HEK293 (cell line): Measurements from ENCODE around the gene SBF2.

Experiments
- CTCF ChIA-PET: fragments of 350-600 bp; formaldehyde crosslinking; extraction: SDS; loops from one replicate; lab custom pipeline; 2021; ENCODE audit warnings: antibody characterized with exemption; lab: Yijun Ruan, JAX
- POLR2A ChIA-PET: fragments of 300-600 bp; formaldehyde crosslinking; extraction: SDS; loops from one replicate; lab custom pipeline; 2020; ENCODE audit warnings: antibody characterized with exemption, inconsistent platforms; lab: Yijun Ruan, JAX
- H3K27ac ChIP-seq: fragments of 200-500 bp; sonication (Bioruptor generic); 2 replicates; pipeline ENCODE4 v1.5.1; 2014; ENCODE audit warnings: low read depth, low read length, control low read depth, inconsistent platforms; ENCODE audit errors: extremely low read depth
- H3K36me3 ChIP-seq, 2 experiments: fragments of 200-500 bp in 1 of 2; sonication (Bioruptor generic) in 1 of 2; 1 replicate in 1 of 2; 2 replicates in 1 of 2; pipeline ENCODE4 v1.5.1; 2014 to 2017; ENCODE audit warnings: inconsistent platforms in 2 of 2, low read length in 2 of 2; ENCODE audit not compliant: control insufficient read depth in 2 of 2, insufficient read depth in 1 of 2
- H3K4me1 ChIP-seq: fragments of 200-500 bp; sonication (Bioruptor generic); 2 replicates; pipeline ENCODE4 v1.5.1; 2014; ENCODE audit warnings: mild to moderate bottlenecking, low read length, inconsistent platforms; ENCODE audit not compliant: control insufficient read depth, insufficient read depth
- H3K4me3 ChIP-seq: 2 replicates; pipeline ENCODE4 v1.5.1; 2011; ENCODE audit warnings: low read depth, mild to moderate bottlenecking, control low read depth, low read length, moderate library complexity
- H3K9me3 ChIP-seq: fragments of 200-500 bp; sonication (Bioruptor generic); 2 replicates; pipeline ENCODE4 v1.5.1; 2014; ENCODE audit warnings: low read depth, low read length, inconsistent platforms; ENCODE audit not compliant: control insufficient read depth, insufficient read depth
- BCL11B ChIP-seq: fragments of 450-650 bp; formaldehyde crosslinking; IDR thresholded peaks from 2 replicates; pipeline ENCODE4 v1.5.1; 2016; ENCODE audit warnings: low read depth, missing biosample characterization, missing genetic modification characterization
- GLIS2 ChIP-seq: fragments of 450-650 bp; formaldehyde crosslinking; IDR thresholded peaks from 2 replicates; pipeline ENCODE4 v1.5.1; 2016; ENCODE audit warnings: missing biosample characterization, missing genetic modification characterization
- MEIS1 ChIP-seq: sonication (generic); formaldehyde crosslinking; IDR thresholded peaks from 2 replicates; pipeline ENCODE4 v1.8.1; 2022; ENCODE audit warnings: missing genetic modification reagents, mild to moderate bottlenecking, borderline replicate concordance
- PRDM6 ChIP-seq: fragments of 450-650 bp; formaldehyde crosslinking; IDR thresholded peaks from 2 replicates; pipeline ENCODE4 v1.5.1; 2017; ENCODE audit warnings: missing biosample characterization, missing genetic modification characterization
- RBAK ChIP-seq: fragments of 450-650 bp; formaldehyde crosslinking; IDR thresholded peaks from 2 replicates; pipeline ENCODE4 v1.5.1; 2016; ENCODE audit warnings: missing biosample characterization, missing genetic modification characterization
- YY1 ChIP-seq: fragments of 450-650 bp; formaldehyde crosslinking; IDR thresholded peaks from 2 replicates; pipeline ENCODE4 v1.5.1; 2018; ENCODE audit warnings: missing biosample characterization, missing genetic modification characterization
- ZIC2 ChIP-seq: fragments of 450-650 bp; formaldehyde crosslinking; IDR thresholded peaks from 2 replicates; pipeline ENCODE4 v1.5.1; 2016; ENCODE audit warnings: missing biosample characterization, missing genetic modification characterization
- ZNF138 ChIP-seq: fragments of 450-650 bp; formaldehyde crosslinking; IDR thresholded peaks from 2 replicates; pipeline ENCODE4 v1.5.1; 2016; ENCODE audit warnings: missing biosample characterization, missing genetic modification characterization, borderline replicate concordance
- ZNF202 ChIP-seq: fragments of 450-650 bp; formaldehyde crosslinking; IDR thresholded peaks from 2 replicates; pipeline ENCODE4 v1.5.1; 2016; ENCODE audit warnings: missing biosample characterization, missing genetic modification characterization, borderline replicate concordance
- ZNF239 ChIP-seq: fragments of 450-650 bp; formaldehyde crosslinking; IDR thresholded peaks from 2 replicates; pipeline ENCODE4 v1.5.1; 2016; ENCODE audit warnings: missing biosample characterization, missing genetic modification characterization
- ZNF248 ChIP-seq: fragments of 450-650 bp; formaldehyde crosslinking; IDR thresholded peaks from 2 replicates; pipeline ENCODE4 v1.5.1; 2017; ENCODE audit warnings: missing biosample characterization, missing genetic modification characterization
- ZNF280D ChIP-seq: fragments of 450-650 bp; formaldehyde crosslinking; IDR thresholded peaks from 2 replicates; pipeline ENCODE4 v1.5.1; 2016; ENCODE audit warnings: missing biosample characterization, missing genetic modification characterization
- ZNF311 ChIP-seq: fragments of 450-650 bp; formaldehyde crosslinking; IDR thresholded peaks from 2 replicates; pipeline ENCODE4 v1.5.1; 2017; ENCODE audit warnings: missing biosample characterization, missing genetic modification characterization, borderline replicate concordance
- ZNF335 ChIP-seq: fragments of 450-650 bp; formaldehyde crosslinking; conservative IDR thresholded peaks from 2 replicates; pipeline ENCODE4 v1.5.1; 2016; ENCODE audit warnings: missing biosample characterization, missing genetic modification characterization
- ZNF449 ChIP-seq: fragments of 450-650 bp; formaldehyde crosslinking; IDR thresholded peaks from 2 replicates; pipeline ENCODE4 v1.5.1; 2017; ENCODE audit warnings: missing biosample characterization, mild to moderate bottlenecking, missing genetic modification characterization, moderate library complexity
- ZNF48 ChIP-seq: fragments of 450-650 bp; formaldehyde crosslinking; IDR thresholded peaks from 2 replicates; pipeline ENCODE4 v1.5.1; 2016; ENCODE audit warnings: missing biosample characterization, missing genetic modification characterization
- ZNF501 ChIP-seq: fragments of 450-650 bp; formaldehyde crosslinking; IDR thresholded peaks from 2 replicates; pipeline ENCODE4 v1.5.1; 2016; ENCODE audit warnings: missing biosample characterization, missing genetic modification characterization
- ZNF514 ChIP-seq: fragments of 450-650 bp; formaldehyde crosslinking; IDR thresholded peaks from 2 replicates; pipeline ENCODE4 v1.5.1; 2016; ENCODE audit warnings: missing biosample characterization, missing genetic modification characterization
- ZNF518A ChIP-seq: fragments of 450-650 bp; formaldehyde crosslinking; conservative IDR thresholded peaks from 2 replicates; pipeline ENCODE4 v1.5.1; 2016; ENCODE audit warnings: low read depth, missing biosample characterization, missing genetic modification characterization
- ZNF571 ChIP-seq: fragments of 450-650 bp; formaldehyde crosslinking; IDR thresholded peaks from 2 replicates; pipeline ENCODE4 v1.5.0; 2017; ENCODE audit warnings: missing biosample characterization, missing genetic modification characterization
- ZNF610 ChIP-seq: fragments of 450-650 bp; formaldehyde crosslinking; IDR thresholded peaks from 2 replicates; pipeline ENCODE4 v1.5.1; 2016; ENCODE audit warnings: missing biosample characterization, missing genetic modification characterization, borderline replicate concordance
- ZNF707 ChIP-seq: fragments of 450-650 bp; formaldehyde crosslinking; IDR thresholded peaks from 2 replicates; pipeline ENCODE4 v1.5.1; 2016; ENCODE audit warnings: missing biosample characterization, missing genetic modification characterization
- ZSCAN5A ChIP-seq: fragments of 450-650 bp; formaldehyde crosslinking; IDR thresholded peaks from 2 replicates; pipeline ENCODE4 v1.5.1; 2016; ENCODE audit warnings: missing biosample characterization, missing genetic modification characterization

Gene SBF2

GRCh38 chr11:9762531-9762930 is 531.5 kb downstream of the SBF2 start (continued):
- TF ChIP-seq ZNF518A (tag by site-specific recombination), result no peak
- TF ChIP-seq ZNF239 (tag by site-specific recombination), result no peak
- no peak for TF ChIP-seq ZNF707
- TF ChIP-seq ZNF449, result no peak
- no peak for TF ChIP-seq ZNF335 (tag by site-specific recombination)

- no peaks in the 10 kb centered on the region for H3K9me3 ChIP-seq
- TF ChIP-seq ZIC2 (tag by site-specific recombination) (no peak), MEIS1 (CRISPR knock-in tag) (no peak), GLIS2 (tag by site-specific recombination) (no peak), ZSCAN5A (tag by site-specific recombination) (no peak), ZNF571 (tag by site-specific recombination) (no peak), YY1 (tag by site-specific recombination) (no peak), PRDM6 (tag by site-specific recombination) (no peak), ZNF280D (tag by site-specific recombination) (no peak), ZNF501 (tag by site-specific recombination) (no peak), BCL11B (tag by site-specific recombination) (no peak), ZNF48 (no peak), RBAK (no peak), ZNF248 (no peak), ZNF311 (tag by site-specific recombination) (no peak), ZNF514 (tag by site-specific recombination) (no peak), ZNF239 (tag by site-specific recombination) (no peak), ZNF138 (tag by site-specific recombination) (no peak), ZNF610 (tag by site-specific recombination) (no peak), ZNF202 (tag by site-specific recombination) (no peak)
- no peak overlapping the region for H3K4me3 ChIP-seq
- ChIA-PET POLR2A (no interaction called here), CTCF (interaction anchor here (0.6 to 1.3 kb wide), 3 partner anchors 30 to 557 kb away, joined by 3 read pairs; no protein-coding TSS in a partner anchor)
- no peaks in the 10 kb centered on the region for H3K36me3 ChIP-seq
- no peak overlapping the region for H3K27ac ChIP-seq
- no peaks in the 10 kb centered on the region for H3K4me1 ChIP-seq
Measured at GRCh38 chr11:9761441-9761945, 532.5 kb downstream of the SBF2 start.
